ENCODE data around the gene TMEM109. TPM values are rescaled to one million over a fixed set of nuclear protein-coding genes. Genes with fewer than 3 reads are reported as not detected.

Gene TMEM109
- total RNA-seq, 4 donors from 2014 or later, result 107 to 132 (median 120) TPM

- no peak for ATAC-seq
- Histone ChIP-seq H3K36me3 (peaks cover 0 to 38% of the 10 kb centered on the region in 2 donors), H3K4me3 (no peak overlapping the region), H3K27ac (peak overlapping the region in 1 of 4 donors; percentile 12), H3K27me3 (no peaks in the 10 kb centered on the region), H3K9me3 (no peaks in the 10 kb centered on the region), H3K4me1 (peaks cover 0 to 52% (median 12%) of the 10 kb centered on the region in 3 donors)
- 44 to 89% methylated on average over 1 to 2 of the region's 2 CpGs for WGBS, 2 donors (ENCODE audit: low coverage in 1 of 2)
- TF ChIP-seq CTCF (IDR thresholded peaks at IDR 0.05), result no peak
- no peak for TF ChIP-seq POLR2A (IDR thresholded peaks at IDR 0.05)
- TF ChIP-seq EP300 (IDR thresholded peaks at IDR 0.05), result no peak
- TF ChIP-seq POLR2AphosphoS5 (IDR thresholded peaks at IDR 0.05), result no peak
Observed at GRCh38 chr11:60947700-60948099, 33.7 kb downstream of the TMEM109 start.

GRCh38 chr11:60948250-60948649 is 34.3 kb downstream of the TMEM109 start:
- TF ChIP-seq CTCF (IDR thresholded peaks at IDR 0.05), result no peak
- no peak for TF ChIP-seq POLR2A (IDR thresholded peaks at IDR 0.05)
- no peak for TF ChIP-seq EP300 (IDR thresholded peaks at IDR 0.05)
- TF ChIP-seq POLR2AphosphoS5 (IDR thresholded peaks at IDR 0.05), result no peak
- no peak for ATAC-seq
- Histone ChIP-seq H3K4me1 (peaks cover 0 to 57% (median 12%) of the 10 kb centered on the region in 3 donors), H3K27ac (peak overlapping the region in 2 of 4 donors; percentile 49 to 67), H3K4me3 (no peak overlapping the region), H3K36me3 (peaks cover 0 to 32% of the 10 kb centered on the region in 2 donors), H3K9me3 (no peaks in the 10 kb centered on the region), H3K27me3 (no peaks in the 10 kb centered on the region)
- 67 to 81% methylated on average over 3 to 4 of the region's 5 CpGs for WGBS, 2 donors (ENCODE audit: low coverage in 1 of 2)

- Histone ChIP-seq H3K4me1 (peaks cover 0 to 57% (median 12%) of the 10 kb centered on the region in 3 donors), H3K4me3 (peak overlapping the region; percentile 53 to 68), H3K27ac (peak overlapping the region in 2 of 4 donors; percentile 20 to 88), H3K9me3 (no peaks in the 10 kb centered on the region), H3K36me3 (peaks cover 0 to 18% of the 10 kb centered on the region in 2 donors), H3K27me3 (no peaks in the 10 kb centered on the region)
- WGBS, 2 donors (ENCODE audit: low coverage in 1 of 2), result 77 to 90% methylated on average over 3 to 6 of the region's 6 CpGs
- TF ChIP-seq POLR2A (IDR thresholded peaks at IDR 0.05) (no peak), EP300 (IDR thresholded peaks at IDR 0.05) (no peak), CTCF (IDR thresholded peaks at IDR 0.05) (no peak), POLR2AphosphoS5 (IDR thresholded peaks at IDR 0.05) (no peak)
- no peak for ATAC-seq
Observed at GRCh38 chr11:60950024-60950423, 36.1 kb downstream of the TMEM109 start.

GRCh38 chr11:60950933-60951605 is 37.1 kb downstream of the TMEM109 start:
- peak overlapping the region; percentile 53 to 68 for H3K4me3 ChIP-seq
- peaks cover 0 to 57% (median 12%) of the 10 kb centered on the region in 3 donors for H3K4me1 ChIP-seq
- WGBS, 2 donors (ENCODE audit: low coverage in 1 of 2), result 13 to 22% methylated on average over 11 to 15 of the region's 86 CpGs
- H3K27ac ChIP-seq, result peak overlapping the region in 3 of 4 donors; percentile 81 to 88 (median 83)
- no peak for TF ChIP-seq EP300 (IDR thresholded peaks at IDR 0.05)
- peak in 1 of 4 experiments; percentile 4 for TF ChIP-seq CTCF (IDR thresholded peaks at IDR 0.05)
- TF ChIP-seq POLR2AphosphoS5 (IDR thresholded peaks at IDR 0.05), result no peak
- peak in 1 of 2 donors; percentile 14 for TF ChIP-seq POLR2A (IDR thresholded peaks at IDR 0.05)
- H3K27me3 ChIP-seq, result no peaks in the 10 kb centered on the region
- peaks cover 0 to 8% of the 10 kb centered on the region in 2 donors for H3K36me3 ChIP-seq
- ATAC-seq, result peak; percentile 23
- no peaks in the 10 kb centered on the region for H3K9me3 ChIP-seq

- no peak for TF ChIP-seq CTCF (IDR thresholded peaks at IDR 0.05)
- no peak for TF ChIP-seq POLR2A (IDR thresholded peaks at IDR 0.05)
- no peak for TF ChIP-seq POLR2AphosphoS5 (IDR thresholded peaks at IDR 0.05)
- TF ChIP-seq EP300 (IDR thresholded peaks at IDR 0.05), result no peak
- Histone ChIP-seq H3K4me3 (peak overlapping the region; percentile 53 to 68), H3K9me3 (no peaks in the 10 kb centered on the region), H3K36me3 (peaks cover 0 to 3% of the 10 kb centered on the region in 2 donors), H3K27me3 (no peaks in the 10 kb centered on the region), H3K4me1 (peaks cover 0 to 57% (median 12%) of the 10 kb centered on the region in 3 donors), H3K27ac (peak overlapping the region; percentile 77 to 88 (median 82))
- 18 to 34% methylated on average over 2 to 7 of the region's 8 CpGs for WGBS, 2 donors (ENCODE audit: low coverage in 1 of 2)
- ATAC-seq, result peak; percentile 13
Observed at GRCh38 chr11:60951606-60951903, 37.6 kb downstream of the TMEM109 start.
